Measurements from ENCODE around the gene SKAP2. TPM values are rescaled to one million over a fixed set of nuclear protein-coding genes. Genes with fewer than 3 reads are reported as not detected.

SKAP2 gene
- total and polyA plus RNA-seq, 2 of the 13 experiments (the other 11 are each of a cell fraction or from before 2014, with no cell fraction given) = 3.6 to 12.9 TPM

- H3K4me2 ChIP-seq (ENCODE audit: low read depth, low read length) = no peak overlapping the region
- no peak for FAIRE-seq
- no peaks in the 10 kb centered on the region for H4K20me1 ChIP-seq (ENCODE audit: insufficient read depth, low read length)
- H3K4me3 ChIP-seq (replicated peaks in 1 of 3; ENCODE audit: insufficient read depth in 1 of 3, low read depth in 2 of 3, low read length in 3 of 3) = no peak overlapping the region
- in situ Hi-C loops (cut with HindIII; ENCODE audit: extremely low pct_ligation_motif_present, low pct_unique_long_range_greater_than_20kb) = no loop called here
- no peak for ATAC-seq
- intact Hi-C loops (cut with micrococcal nuclease; ENCODE audit: unreplicated experiment) = no loop called here
- no peak for DNase-seq (ENCODE audit: low spot score)
- BruUV-seq (replicated peaks) = no TSS peak
- no peak overlapping the region for H3K27ac ChIP-seq (ENCODE audit: extremely low read length, insufficient read depth, low read length)
- no peaks in the 10 kb centered on the region for H3K79me2 ChIP-seq (ENCODE audit: insufficient read depth, low read length)
- no peaks in the 10 kb centered on the region for H3K36me3 ChIP-seq (replicated peaks in 1 of 2; ENCODE audit: control insufficient read depth in 1 of 2, insufficient read depth in 2 of 2, low read length in 2 of 2)
- H3K27me3 ChIP-seq (ENCODE audit: control insufficient read depth in 1 of 2, insufficient read depth in 2 of 2, low read length in 2 of 2) = no peaks in the 10 kb centered on the region
- ChIA-PET CTCF (ENCODE audit: low intra/inter-chr PET ratio, low total read pairs) (no interaction called here), POLR2A (no interaction called here)
- H3K4me1 ChIP-seq (ENCODE audit: insufficient read depth, low read length) = no peaks in the 10 kb centered on the region
- 66% methylated on average over 2 of the region's 2 CpGs for WGBS (ENCODE audit: low lambda C conversion rate)
- H3K9me3 ChIP-seq (ENCODE audit: low read length) = no peaks in the 10 kb centered on the region
- H2AFZ ChIP-seq (ENCODE audit: low read length) = no peak overlapping the region
- H3K9ac ChIP-seq (ENCODE audit: insufficient read depth, low read depth, low read length) = no peak overlapping the region
- TF ChIP-seq KLF12 (CRISPR knock-in tag; IDR thresholded peaks at IDR 0.05; ENCODE audit: borderline replicate concordance) = no peak
- TF ChIP-seq ZFP91 (CRISPR knock-in tag; IDR thresholded peaks at IDR 0.05; ENCODE audit: borderline replicate concordance) = no peak
- TF ChIP-seq ZNF713 (CRISPR knock-in tag; IDR thresholded peaks at IDR 0.05) = no peak
- no peak for TF ChIP-seq HOXA5 (CRISPR knock-in tag; IDR thresholded peaks at IDR 0.05)
- TF ChIP-seq ZNF629 (CRISPR knock-in tag; conservative IDR thresholded peaks at IDR 0.05) = no peak
- no peak for TF ChIP-seq ZNF556 (CRISPR knock-in tag; IDR thresholded peaks at IDR 0.05; ENCODE audit: borderline replicate concordance)
- TF ChIP-seq ZNF260 (CRISPR knock-in tag; IDR thresholded peaks at IDR 0.05; ENCODE audit: borderline replicate concordance, low read depth) = no peak
- TF ChIP-seq CTCF (CRISPR knock-in tag; IDR thresholded peaks at IDR 0.05) = no peak
- no peak for TF ChIP-seq ARID4A (CRISPR knock-in tag; IDR thresholded peaks at IDR 0.05; ENCODE audit: borderline replicate concordance)
- no peak for TF ChIP-seq ZKSCAN8 (CRISPR knock-in tag; IDR thresholded peaks at IDR 0.05; ENCODE audit: borderline replicate concordance)
- TF ChIP-seq MXD3 (CRISPR knock-in tag; IDR thresholded peaks at IDR 0.05) = no peak
- no peak for TF ChIP-seq HES4 (CRISPR knock-in tag; IDR thresholded peaks at IDR 0.05; ENCODE audit: borderline replicate concordance)
- TF ChIP-seq RARG (CRISPR knock-in tag; IDR thresholded peaks at IDR 0.05; ENCODE audit: low read depth) = no peak
- no peak for TF ChIP-seq ZZZ3 (CRISPR knock-in tag; IDR thresholded peaks at IDR 0.05; ENCODE audit: borderline replicate concordance)
- TF ChIP-seq SRSF9 (IDR thresholded peaks at IDR 0.05; ENCODE audit: borderline replicate concordance, insufficient read depth, low read depth, low read length, poor library complexity, severe bottlenecking) = no peak
- no peak for TF ChIP-seq ZBTB21 (CRISPR knock-in tag; IDR thresholded peaks at IDR 0.05)
- TF ChIP-seq KAT8 (CRISPR knock-in tag; IDR thresholded peaks at IDR 0.05) = no peak
- TF ChIP-seq ZNF256 (CRISPR knock-in tag; conservative IDR thresholded peaks at IDR 0.05) = no peak
Observed at GRCh38 chr7:26724795-26725194, 139.6 kb downstream of the SKAP2 start.
